Panc1 (cell line): ENCODE data around the gene DGKG. TPM values are rescaled to one million over a fixed set of nuclear protein-coding genes. Genes with fewer than 3 reads are reported as not detected.

Experiments used
- ATAC-seq: fragments of 200-7000 bp; cut with Tn5 transposase; 2 replicates; pipeline ENCODE4 v1.9.1; 2020; ENCODE audit warnings: mild to moderate bottlenecking, moderate library complexity
- BruUV-seq: library from RNA; stranded (reverse); fragments of 400-500 nt; replicated peaks from 2 replicates; lab custom pipeline; 2021; lab: Mats Ljungman, UMichigan
- CTCF ChIA-PET: fragments of 300-600 bp; sonication (Branson Sonifier 250); formaldehyde crosslinking; loops from one replicate; lab custom pipeline; 2022; ENCODE audit warnings: antibody characterized with exemption; lab: Charles Lee
- POLR2A ChIA-PET: fragments of 300-600 bp; sonication (Branson Sonifier 250); formaldehyde crosslinking; loops from one replicate; lab custom pipeline; 2022; ENCODE audit warnings: antibody characterized with exemption; lab: Charles Lee
- DNase-seq: peaks from one replicate; pipeline ENCODE4 v3.0.0-alpha.2; 2010; ENCODE audit warnings: low read depth, low spot score
- H3K27ac ChIP-seq: 2 replicates; pipeline ENCODE4 v1.5.1; 2011; ENCODE audit warnings: mild to moderate bottlenecking, low read length, inconsistent platforms
- H3K27me3 ChIP-seq: fragments of 200-500 bp; sonication (Bioruptor generic); 2 replicates; pipeline ENCODE4 v1.6.0; 2014; ENCODE audit warnings: low read length, inconsistent platforms; ENCODE audit not compliant: control insufficient read depth, insufficient read depth
- H3K36me3 ChIP-seq: fragments of 200-500 bp; sonication (Bioruptor generic); 2 replicates; pipeline ENCODE4 v1.5.1; 2014; ENCODE audit warnings: inconsistent platforms, mild to moderate bottlenecking, low read length, moderate library complexity; ENCODE audit not compliant: control insufficient read depth, insufficient read depth
- H3K4me1 ChIP-seq: 2 replicates; pipeline ENCODE4 v1.5.1; 2011; ENCODE audit warnings: inconsistent platforms, mild to moderate bottlenecking, low read length, moderate library complexity; ENCODE audit not compliant: control insufficient read depth, insufficient read depth
- H3K4me3 ChIP-seq, 2 experiments: 2 replicates each; pipeline ENCODE4 v1.5.1; 2011 to 2012; ENCODE audit warnings: low read depth in 2 of 2, low read length in 2 of 2, mild to moderate bottlenecking in 2 of 2, inconsistent platforms in 1 of 2, moderate library complexity in 1 of 2
- H3K9me3 ChIP-seq: fragments of 200-500 bp; sonication (Bioruptor generic); 2 replicates; pipeline ENCODE4 v1.5.1; 2014; ENCODE audit warnings: low read depth, mild to moderate bottlenecking, inconsistent platforms, low read length, moderate library complexity; ENCODE audit not compliant: control insufficient read depth, insufficient read depth
- CTCF ChIP-seq: fragments of 450-650 bp; IDR thresholded peaks from 2 replicates; pipeline ENCODE4 v1.5.1; 2017; ENCODE audit warnings: mild to moderate bottlenecking
- POLR2AphosphoS5 ChIP-seq: IDR thresholded peaks from 2 replicates; pipeline ENCODE4 v1.6.1; 2012; ENCODE audit warnings: mild to moderate bottlenecking, low read depth, low read length, moderate library complexity
- REST ChIP-seq, 2 experiments: IDR thresholded peaks; 2 replicates each; pipeline ENCODE4 v1.6.1; 2011 to 2012; ENCODE audit warnings: low read depth in 2 of 2, control low read depth in 1 of 2, low read length in 1 of 2, mild to moderate bottlenecking in 1 of 2, moderate library complexity in 1 of 2; ENCODE audit not compliant: insufficient read depth in 1 of 2
- SIN3A ChIP-seq: IDR thresholded peaks from 2 replicates; pipeline ENCODE4 v1.6.1; 2012; ENCODE audit warnings: low read depth, mild to moderate bottlenecking, low read length, moderate library complexity, borderline replicate concordance; ENCODE audit not compliant: insufficient read depth
- TCF7L2 ChIP-seq: IDR thresholded peaks from 2 replicates; pipeline ENCODE4 v1.6.1; 2011; ENCODE audit warnings: mild to moderate bottlenecking, low read depth, low read length, inconsistent platforms
- in situ Hi-C: cut with HindIII; loops from 2 replicates; pipeline ENCODE4 v1.10.0; 2016; ENCODE audit warnings: low sequenced_read_pairs, low pct_unique_long_range_greater_than_20kb
- intact Hi-C: fragments of 100-400 bp; cut with micrococcal nuclease; formaldehyde crosslinking; loops from one replicate; pipeline ENCODE4 v1.10.0; 2022; ENCODE audit not compliant: unreplicated experiment
- total RNA-seq: library from RNA; stranded (reverse); gene quantifications from one replicate; pipeline ENCODE4 v1.2.1, GENCODE V29; 2021; ENCODE audit not compliant: unreplicated experiment

The DGKG gene
- total RNA-seq, 1 experiment from 2014 or later = 0.46 TPM

GRCh38 chr3:186226482-186226881, 135.6 kb downstream of the DGKG start:
- Histone ChIP-seq H3K27me3 (peaks cover 22% of the 10 kb centered on the region), H3K4me3 (no peak overlapping the region), H3K36me3 (no peaks in the 10 kb centered on the region), H3K9me3 (no peaks in the 10 kb centered on the region), H3K4me1 (no peaks in the 10 kb centered on the region), H3K27ac (no peak overlapping the region)
- BruUV-seq = no TSS peak
- TF ChIP-seq CTCF = no peak
- no peak for TF ChIP-seq TCF7L2
- no peak for TF ChIP-seq POLR2AphosphoS5
- TF ChIP-seq REST (IDR thresholded peaks at IDR 0.05; ENCODE audit: insufficient read depth in 1 of 2, low read depth in 2 of 2, low read length in 1 of 2) = no peak
- TF ChIP-seq SIN3A = no peak
- ATAC-seq (no peak), DNase-seq (no peak)
- CTCF ChIA-PET = no interaction called here
- intact Hi-C loops (no loop called here), in situ Hi-C loops (no loop called here)
- POLR2A ChIA-PET = no interaction called here

GRCh38 chr3:186225603-186226002, 136.4 kb downstream of the DGKG start:
- intact Hi-C loops = no loop called here
- BruUV-seq = no TSS peak
- TF ChIP-seq TCF7L2 (no peak), POLR2AphosphoS5 (no peak), SIN3A (no peak), REST (IDR thresholded peaks at IDR 0.05; ENCODE audit: insufficient read depth in 1 of 2, low read depth in 2 of 2, low read length in 1 of 2) (no peak), CTCF (no peak)
- no peak overlapping the region for H3K4me3 ChIP-seq
- POLR2A ChIA-PET = no interaction called here
- H3K4me1 ChIP-seq = no peaks in the 10 kb centered on the region
- in situ Hi-C loops = no loop called here
- H3K27me3 ChIP-seq = peaks cover 22% of the 10 kb centered on the region
- DNase-seq = no peak
- no peaks in the 10 kb centered on the region for H3K9me3 ChIP-seq
- ATAC-seq = no peak
- no peak overlapping the region for H3K27ac ChIP-seq
- H3K36me3 ChIP-seq = no peaks in the 10 kb centered on the region
- CTCF ChIA-PET = no interaction called here
